ENCODE data around the gene IKZF3.
"Not testable (repeated sequence)": the region's sequence is repeated elsewhere in the genome, so short reads cannot be mapped to it uniquely, and the experiment has no call there.

IKZF3 gene

DNA sequence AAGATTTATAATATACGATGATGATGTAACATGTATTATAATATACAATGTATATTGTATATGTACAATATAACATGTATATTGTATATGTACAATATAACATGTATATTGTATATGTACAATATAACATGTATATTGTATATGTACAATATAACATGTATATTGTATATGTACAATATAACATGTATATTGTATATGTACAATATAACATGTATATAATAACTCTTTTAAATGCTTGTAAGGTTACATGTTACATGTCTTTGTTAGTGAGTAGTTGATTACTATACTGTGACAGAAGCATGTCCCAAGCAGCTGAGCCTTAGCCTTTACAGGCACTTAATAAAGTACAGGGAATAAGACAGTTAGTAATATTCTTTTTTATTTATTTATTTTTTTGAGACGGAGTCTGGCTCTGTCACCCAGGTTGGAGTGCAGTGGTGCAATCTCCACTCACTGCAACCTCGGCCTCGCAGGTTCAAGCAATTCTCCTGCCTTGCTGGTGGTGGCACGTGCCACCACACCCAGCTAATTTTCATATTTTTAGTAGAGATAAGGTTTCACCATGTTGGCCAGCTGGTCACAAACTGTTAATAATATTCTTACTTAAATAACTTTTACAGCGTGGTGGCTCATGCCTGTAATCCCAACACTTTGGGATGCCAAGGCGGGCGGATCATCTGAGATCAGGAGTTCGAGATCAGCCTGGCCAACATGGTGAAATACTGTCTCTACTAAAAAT, 8.0 kb downstream of the IKZF3 start:
- DNase-seq (ENCODE audit: low read depth) = not testable (repeated sequence)

DNA sequence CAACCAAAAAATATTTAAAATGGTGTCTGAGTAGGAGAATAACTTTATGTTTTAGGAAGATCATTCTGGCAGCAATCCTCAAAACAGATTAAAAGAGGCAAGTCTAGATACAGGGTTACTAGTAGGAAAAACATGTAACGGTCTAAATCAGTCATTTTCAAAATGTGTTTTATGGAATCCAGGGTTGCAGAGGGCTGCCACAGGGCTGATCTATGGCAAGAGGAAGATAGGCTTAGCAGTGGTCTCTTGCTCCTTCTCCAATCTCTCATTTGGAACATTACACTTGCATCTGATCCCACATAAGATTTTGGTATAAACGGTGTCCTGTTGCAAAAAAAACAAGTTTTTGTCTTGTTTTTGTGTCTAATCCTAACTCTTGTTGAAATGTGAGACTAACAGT, 9.2 kb downstream of the IKZF3 start:
- DNase-seq (ENCODE audit: low read depth) = no peak

DNA sequence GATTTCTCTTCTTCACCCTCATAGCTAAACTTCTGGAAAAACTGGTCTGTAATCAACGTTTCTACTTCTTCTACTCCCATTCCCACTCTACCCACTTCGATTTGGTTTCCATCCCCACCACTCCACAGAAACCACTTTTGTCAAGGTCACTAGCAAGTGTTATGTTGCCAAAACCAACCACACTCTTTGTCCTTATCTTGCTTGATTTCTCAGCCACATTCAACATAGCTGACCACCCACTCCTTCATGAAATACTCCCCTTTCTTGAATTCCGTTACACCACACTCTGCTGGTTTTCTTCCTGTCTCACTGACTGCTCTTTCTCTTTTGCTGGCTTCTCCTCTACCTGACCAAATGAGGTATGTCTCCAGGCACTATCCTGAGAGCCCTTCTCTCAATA, 11.9 kb downstream of the IKZF3 start:
- no peak for DNase-seq (ENCODE audit: low read depth)

DNA sequence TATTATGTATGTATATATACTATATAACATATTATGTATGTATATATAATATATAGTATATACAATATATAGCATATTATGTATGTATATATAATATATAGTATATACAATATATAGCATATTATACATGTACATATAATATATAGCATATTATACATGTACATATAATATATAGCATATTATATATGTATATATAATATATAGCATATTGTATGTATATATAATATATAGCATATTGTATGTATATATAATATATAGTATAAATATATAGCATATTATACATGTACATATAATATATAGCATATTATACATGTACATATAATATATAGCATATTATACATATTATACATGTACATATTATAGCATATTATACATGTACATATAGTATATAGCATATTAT, 13.9 kb downstream of the IKZF3 start:
- not testable (repeated sequence) for DNase-seq (ENCODE audit: low read depth)

DNA sequence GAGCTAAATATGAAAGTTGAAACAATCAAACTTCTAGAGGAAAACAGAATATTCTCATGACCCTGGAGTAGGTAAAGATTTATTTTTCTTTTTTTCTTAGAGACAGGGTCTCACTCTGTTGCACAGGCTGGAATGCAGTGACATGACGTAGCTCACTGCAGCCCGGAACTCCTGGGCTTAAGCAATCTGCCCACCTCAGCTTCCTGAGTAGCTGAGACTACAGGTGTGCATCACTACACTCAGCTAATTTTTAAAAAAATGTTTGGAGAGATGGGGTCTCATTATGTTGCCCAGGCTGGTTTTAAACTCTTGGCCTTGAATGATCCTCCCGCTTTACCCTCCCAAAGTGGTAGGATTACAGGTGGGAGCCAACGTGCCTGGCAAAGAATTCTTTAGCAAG, 15.5 kb downstream of the IKZF3 start:
- DNase-seq (ENCODE audit: low read depth) = no peak

DNA sequence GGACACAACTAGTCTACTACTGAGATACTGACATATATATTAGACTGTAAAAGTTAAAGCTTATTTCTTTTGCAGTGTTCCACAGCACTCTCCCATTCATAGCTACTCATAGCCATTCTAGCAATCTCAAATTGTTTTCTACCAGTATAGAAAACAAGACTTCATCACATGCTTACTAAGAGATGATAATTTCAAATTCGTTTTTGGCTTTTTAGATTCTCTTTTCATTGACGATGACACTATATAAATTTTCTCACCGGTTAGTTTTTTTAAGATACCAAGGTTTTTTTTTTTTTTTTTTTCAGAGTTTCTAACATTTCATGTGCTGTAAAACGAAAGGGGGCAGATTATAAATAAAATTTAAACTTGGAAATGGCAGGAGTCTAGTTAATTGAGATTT, 17.9 kb downstream of the IKZF3 start:
- no peak for DNase-seq (ENCODE audit: low read depth)

DNA sequence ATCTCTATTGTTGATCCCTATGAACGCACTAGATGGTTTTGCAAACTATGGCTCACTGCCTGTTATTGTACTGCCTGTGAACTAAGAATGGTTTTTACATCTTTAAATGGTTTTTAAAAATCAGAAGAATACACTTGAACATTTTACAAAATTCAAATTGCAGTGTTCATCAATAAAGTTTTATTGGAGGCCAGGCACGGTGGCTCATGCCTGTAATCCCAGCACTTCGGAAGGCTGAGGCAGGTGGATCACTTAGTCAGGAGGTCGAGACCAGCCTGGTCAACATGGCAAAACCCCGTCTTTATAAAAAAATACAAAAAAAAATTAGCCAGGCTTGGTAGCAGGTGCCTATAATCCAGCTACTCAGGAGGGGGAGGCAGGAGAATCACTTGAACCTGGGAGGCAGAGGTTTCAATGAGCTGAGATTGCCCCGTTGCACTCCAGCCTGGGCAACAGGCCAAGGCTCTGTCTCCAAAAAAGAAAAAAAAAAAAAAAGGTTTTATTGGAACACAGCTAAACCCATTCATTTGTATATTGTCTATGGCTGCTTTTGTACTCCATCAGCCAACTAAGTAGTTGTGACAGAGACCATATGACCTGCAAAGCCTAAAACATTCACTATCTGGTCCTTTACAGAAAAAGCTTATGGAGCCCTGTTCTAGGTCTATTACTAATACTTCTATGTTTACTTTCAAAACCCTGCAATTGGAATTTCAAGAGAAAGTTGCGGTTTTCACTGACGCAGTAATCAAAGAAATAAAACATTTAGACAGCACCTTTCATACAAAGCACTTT, 18.9 kb downstream of the IKZF3 start:
- no peak for DNase-seq (ENCODE audit: low read depth)

DNA sequence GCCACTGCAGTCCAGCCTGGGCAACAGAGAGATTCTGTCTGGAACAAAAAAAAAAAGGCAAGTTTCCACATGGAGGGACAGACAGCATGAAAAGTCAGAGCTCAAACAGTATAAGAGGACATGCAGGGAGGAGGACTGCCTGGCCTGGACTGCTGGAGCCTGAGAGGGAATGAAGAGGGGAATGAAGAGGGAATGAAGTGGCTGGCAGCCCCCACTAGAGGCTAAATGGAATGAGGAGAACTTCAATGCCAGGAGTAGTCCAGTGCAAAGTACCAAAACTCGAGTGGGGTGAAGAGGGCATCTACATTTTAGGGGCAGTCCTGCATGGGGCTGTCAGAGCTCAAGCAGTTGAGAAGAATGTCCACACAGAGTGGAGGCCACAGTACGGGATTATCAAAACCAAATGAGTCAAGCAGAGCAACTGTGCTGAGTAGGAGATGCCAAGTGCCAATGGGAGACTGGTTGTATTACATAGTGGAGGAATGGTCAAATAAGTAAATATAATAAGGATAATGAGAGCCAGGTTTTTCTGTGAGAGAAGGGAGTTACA, 22.9 kb downstream of the IKZF3 start:
- DNase-seq (ENCODE audit: low read depth) = no peak

DNA sequence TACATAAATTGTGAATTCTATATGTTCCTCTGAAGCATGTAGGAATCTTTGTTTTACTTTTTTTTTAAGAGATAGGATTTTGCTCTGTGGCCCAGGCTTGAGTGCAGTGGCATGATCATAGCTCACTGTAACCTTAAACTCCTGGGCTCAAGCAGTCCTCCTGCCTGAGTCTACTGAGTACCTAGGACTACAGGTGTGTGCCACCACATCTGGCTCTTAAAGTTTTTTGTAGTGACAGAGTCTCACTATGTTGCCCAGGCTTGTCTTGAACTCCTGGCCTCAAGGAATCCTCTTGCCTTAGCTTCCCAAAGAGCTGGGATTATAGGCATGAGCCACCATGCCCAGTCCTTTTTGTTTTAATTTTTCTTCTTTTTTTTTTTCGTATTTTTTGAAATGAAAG, 25.3 kb downstream of the IKZF3 start:
- no peak for DNase-seq (ENCODE audit: low read depth)

DNA sequence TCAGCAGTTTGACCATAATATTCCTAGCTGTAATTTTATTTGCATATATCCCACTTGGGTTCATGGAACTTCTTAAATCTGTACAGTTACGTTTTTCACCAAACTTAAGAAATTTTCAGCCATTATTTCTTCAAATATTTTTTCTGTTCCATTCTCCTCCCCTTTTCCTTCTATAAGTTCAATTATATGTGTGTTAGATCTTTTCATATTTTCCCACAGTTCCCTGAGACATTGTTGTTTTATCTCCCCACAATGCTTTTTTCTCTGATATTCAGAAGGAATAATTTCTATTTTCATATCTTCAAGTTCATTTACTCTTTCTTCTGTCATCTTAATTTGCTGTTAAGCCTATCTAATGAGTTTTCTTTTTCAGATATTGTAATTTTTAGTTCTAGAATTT, 26.1 kb downstream of the IKZF3 start:
- no peak for DNase-seq (ENCODE audit: low read depth)

DNA sequence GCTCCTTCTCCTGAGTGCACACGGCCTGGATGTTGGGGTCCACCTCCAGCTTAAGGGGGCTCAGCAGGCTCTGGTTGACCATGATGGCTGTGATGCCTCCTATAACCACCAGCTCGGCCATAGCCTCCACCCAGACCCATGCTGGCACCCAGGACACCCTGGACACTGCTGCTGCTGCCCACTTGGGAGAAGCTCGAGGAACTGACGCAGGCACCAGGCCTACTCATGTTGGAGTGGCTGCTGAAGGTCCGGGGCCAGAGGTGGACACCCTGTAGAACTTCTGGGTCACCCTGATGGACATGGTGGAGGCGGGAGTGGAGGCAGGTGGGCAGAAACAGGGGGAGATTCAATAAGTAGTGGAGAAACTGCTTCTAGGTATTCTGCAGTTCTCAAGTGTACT, 28.0 kb downstream of the IKZF3 start:
- no peak for DNase-seq (ENCODE audit: low read depth)

DNA sequence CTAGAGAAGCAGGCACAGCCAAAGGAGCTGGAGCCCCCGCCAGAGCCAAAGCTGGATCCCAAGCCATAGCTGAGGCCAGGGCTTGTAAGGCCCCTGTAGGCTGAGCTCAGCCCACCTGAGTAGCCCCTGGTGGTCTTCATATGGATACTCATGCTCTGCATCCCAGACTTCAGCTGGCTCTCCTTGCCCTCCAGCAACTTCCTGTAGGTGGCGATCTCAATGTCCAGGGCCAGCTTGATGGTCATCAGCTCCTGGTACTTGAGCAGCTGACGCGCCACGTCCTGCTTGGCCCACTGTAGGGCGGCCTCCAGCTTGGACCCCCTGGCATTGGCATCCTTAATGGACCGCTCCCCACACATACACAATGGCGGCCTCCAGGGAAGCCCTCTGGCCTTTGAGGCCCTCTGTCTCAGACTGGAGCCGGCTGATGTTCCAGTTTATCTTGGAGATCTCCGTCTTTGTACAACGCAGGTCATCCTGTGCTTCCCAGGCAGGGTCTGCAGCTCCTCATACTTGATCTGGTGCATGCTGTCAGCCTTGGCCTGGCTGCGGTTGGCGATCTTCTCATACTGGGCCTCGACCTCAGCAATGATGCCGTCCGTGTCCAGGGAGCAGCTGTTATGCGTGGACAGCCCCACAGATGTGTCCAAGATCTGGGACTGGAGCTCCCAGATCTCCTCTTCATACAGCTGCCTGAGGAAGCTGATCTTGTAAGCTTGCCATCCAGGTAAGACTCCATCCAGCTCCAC, 28.9 kb downstream of the IKZF3 start:
- DNase-seq (ENCODE audit: low read depth) = no peak

DNA sequence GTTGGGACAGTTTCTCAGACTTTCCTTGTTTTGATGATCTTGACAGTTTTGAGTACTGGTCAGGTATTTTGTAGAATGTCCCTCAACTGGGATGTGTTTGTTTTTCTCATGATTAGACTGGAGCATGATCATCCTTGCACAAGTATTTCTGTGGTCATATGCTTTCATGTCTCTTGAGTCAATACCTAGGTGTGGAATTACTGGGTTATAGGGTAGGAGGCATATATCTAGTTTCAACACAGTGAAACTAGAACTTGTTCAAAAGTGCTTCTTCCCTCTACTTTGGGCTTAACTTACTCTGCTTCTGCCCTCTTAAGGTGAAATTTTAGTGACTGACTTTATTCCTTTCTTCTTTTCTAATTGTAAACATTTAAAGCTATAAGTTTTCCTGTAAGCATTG, 30.1 kb downstream of the IKZF3 start:
- DNase-seq (ENCODE audit: low read depth) = no peak

DNA sequence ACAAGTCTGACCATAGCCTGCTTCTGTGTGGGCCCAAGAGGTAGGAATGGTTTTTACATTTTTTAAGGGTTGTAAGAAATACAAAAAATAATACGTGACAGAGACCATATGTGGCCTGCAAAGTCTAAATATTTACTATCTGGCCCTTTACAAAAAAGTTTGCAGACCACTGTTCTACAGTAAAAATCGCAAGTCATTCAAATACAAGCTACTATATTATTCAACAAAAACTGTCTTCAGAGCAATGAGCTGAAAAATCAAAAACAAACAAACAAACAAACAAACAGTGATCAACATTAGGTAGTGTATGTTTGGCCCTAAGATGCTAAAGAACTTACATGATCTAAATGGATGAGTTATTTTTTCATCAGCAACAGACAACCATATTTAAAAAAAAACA, 32.5 kb downstream of the IKZF3 start:
- no peak for DNase-seq (ENCODE audit: low read depth)

DNA sequence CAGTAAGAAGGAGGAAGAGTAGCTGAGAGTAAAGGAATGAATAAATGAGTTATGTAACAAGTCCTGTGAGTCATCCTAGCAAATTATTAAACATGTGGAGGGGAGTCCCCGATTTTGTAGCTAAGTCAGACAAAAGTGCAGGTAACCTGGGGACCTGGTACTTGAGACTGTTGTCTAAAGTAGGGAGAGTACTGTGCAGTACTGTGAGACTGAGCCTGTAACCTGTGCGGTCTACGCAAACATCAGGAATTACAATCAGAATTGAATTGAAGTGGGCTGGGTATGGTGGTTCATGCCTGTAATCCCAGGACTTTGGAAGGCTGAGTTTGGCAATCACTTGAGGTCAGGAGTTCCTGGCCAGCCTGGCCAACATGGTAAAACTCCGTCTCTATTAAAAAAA, 35.7 kb downstream of the IKZF3 start:
- no peak for DNase-seq (ENCODE audit: low read depth)

DNA sequence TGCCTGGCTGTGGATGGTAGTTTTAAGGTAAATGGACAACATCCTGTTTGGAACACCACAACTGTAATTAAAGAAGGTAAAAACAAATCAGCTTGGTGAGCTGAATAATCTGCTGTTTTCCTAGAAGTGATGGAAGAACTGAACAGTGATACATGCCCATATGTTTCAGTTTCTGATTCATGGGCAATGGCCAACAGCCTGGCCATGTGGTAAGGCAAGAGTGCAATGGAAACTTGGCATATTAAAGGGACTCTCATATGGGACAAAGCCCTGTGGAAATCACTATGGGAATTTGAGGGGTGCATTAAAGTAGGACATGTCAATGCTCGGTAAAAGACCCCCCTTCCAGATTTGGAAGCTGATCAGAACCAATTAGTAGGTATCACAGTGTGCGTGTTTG, 37.8 kb downstream of the IKZF3 start:
- DNase-seq (ENCODE audit: low read depth) = no peak

DNA sequence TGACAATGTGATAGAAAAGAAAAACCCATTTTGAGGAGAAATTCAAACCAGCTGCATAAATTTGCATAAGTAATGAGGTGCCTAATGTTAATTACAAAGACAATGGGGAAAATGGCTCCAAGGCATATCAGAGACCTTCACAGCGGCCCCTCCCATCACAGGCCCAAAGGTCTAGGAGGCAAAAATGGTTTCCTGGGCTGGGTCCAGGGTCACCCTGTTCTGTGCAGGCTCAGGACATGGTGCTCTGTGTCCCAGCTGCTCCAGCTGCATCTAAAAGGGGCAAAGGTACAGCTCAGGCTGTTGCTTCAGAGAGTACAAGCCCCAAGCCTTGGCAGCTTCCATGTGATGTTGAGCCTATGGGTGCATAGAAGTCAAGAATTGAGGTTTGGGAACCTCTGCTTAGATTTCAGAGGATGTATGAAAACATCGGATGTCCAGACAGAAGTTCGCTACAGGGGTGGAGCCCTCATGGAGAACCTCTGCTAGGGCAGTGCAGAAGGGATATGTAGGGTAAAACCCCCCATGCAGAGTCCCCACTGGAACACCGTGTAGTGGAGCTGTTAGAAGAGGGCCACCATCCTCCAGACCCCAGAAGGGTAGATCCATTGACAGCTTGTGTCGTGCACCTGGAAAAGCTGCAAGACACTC, 40.6 kb downstream of the IKZF3 start:
- DNase-seq (ENCODE audit: low read depth) = no peak

DNA sequence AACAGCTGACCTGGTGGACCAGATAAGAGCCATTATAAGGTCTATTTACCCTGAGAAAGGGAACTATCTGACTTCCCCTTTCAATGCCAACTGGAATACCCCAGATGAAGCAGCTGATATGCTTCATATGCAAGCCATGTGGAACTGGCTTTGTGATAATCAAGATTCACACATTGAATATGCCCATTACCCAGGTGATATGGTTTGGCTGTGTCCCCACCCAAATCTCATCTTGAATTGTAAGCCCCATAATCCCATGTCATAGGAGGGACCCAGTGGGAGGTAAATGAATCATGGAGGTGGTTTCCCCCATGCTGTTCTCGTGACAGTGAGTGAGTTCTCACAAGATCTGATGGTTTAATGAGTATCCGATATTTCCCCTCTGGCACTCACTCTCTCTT, 42.1 kb downstream of the IKZF3 start:
- no peak for DNase-seq (ENCODE audit: low read depth)

DNA sequence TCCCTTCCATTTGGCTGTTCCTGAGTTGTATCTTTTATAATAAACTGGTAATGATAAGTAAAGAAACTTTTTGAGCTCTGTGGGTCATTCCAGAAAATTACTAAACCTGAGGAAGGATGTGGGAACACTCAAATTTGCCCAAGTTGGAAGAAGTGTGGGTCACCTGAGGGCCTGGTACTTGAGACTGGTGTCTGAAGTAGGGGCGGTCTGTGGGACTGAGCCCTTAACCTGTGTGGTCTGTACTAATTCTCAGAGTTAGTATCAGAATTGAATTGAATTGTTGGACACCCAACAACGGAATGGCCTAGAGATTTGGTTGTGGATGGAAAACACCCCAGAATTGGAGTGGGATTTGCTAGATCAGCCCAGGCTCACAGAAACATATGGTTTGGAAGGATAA, 43.1 kb downstream of the IKZF3 start:
- no peak for DNase-seq (ENCODE audit: low read depth)

DNA sequence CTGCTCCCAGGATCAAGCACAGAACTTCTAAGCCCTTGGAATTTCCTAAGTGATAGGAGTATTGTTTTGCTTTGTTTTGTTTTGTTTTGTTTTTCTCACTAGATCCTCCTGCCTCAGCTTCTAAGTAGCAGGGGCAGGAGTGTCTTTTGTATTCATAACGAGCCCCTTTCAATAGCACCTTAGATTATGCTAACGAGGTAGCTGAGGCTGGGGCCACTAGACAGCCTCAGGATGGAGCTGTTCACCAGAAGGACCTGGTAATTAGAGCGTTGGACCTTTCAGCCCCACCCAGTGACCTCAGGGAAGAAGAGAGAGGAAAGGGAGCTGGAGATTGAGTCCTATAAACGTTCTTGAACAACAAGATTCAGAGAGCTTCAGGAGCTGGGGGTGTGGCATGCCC, 43.6 kb downstream of the IKZF3 start:
- no peak for DNase-seq (ENCODE audit: low read depth)

DNA sequence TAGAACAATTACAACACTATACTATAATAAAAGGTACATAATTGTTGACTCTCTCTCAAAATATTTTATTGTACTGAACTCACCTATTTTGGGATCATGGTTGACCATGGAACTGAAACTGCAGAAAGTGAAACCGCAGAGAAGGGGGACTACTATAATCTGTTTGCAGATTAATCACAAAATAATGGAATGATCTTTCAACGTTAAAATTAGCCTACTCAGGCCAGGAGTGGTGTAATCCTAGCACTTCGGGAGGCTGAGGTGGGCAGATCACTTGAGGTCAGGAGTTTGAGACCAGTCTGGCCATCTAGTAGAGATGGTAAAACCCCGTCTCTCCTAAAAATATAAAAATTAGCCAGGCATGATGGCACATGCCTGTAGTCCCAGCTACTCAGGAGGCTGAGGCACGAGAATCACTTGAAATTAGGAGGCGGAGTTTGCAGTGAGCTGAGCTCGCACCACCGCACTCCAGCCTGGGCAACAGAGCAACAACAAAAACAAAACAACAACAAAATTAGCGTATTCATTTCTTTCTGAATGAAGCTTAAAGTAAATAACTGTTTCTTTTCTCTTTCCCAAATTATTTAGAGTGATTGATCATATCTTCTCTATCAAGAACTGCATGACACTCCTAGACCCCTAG, 45.6 kb downstream of the IKZF3 start:
- no peak for DNase-seq (ENCODE audit: low read depth)

DNA sequence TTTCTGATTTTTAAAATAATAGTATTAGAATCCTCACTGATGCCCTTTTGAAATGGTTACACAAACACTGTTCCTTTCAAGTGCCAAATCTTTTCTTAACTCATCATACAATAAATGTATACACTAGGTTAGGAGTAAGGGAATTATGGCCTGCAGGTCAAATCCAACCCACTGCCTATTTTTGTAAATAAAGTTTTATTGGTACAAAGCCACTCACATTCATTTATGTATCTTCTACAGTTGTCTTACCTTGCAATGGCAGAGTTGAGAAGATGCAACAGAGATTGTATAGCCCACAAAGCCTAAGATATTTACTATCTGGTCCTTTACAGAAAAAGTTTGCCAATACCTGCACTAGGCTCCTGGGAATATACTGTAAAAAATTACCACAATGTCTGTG, 47.8 kb downstream of the IKZF3 start:
- no peak for DNase-seq (ENCODE audit: low read depth)
